ENCODE measurements around the gene UNC50. TPM values are rescaled to one million over a fixed set of nuclear protein-coding genes. Genes with fewer than 3 reads are reported as not detected.

The UNC50 gene
- total RNA-seq, 1 donor from 2014 or later, result 52.9 TPM

DNA sequence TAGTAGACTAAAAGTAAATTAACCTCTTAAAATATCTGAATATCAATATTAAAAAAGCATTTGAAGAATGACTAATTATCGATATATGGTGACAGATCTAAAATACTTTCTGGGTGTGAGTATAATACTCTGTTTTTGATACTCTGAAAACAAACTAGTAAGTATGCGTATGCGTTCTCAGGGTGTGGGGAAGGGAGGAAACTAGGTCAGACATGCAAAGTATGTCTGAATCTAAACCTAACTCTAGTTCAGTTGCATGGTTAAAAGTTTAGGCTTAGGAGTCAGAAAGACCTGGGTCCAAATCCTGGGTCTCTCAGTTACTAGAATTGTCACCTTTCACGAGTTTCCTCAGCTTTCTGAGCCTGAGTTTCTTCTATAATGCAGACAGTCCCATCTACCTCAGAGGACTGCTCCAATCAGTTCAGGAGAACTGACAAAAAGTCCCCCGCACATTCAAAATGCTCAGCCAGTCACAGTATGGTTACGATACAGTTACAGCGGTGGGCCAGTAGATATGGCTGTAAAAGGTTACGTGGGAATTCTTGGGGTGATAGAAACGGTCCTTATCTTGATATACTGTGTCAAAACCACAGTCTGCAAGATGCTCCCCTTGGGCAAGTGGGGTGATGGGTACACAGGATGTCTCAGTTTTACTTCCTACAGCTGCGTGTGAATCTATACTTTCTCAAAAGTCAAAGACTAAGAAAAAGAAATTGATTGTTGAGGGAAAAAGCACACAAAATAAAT, 29.2 kb downstream of the UNC50 start:
- no peak for FAIRE-seq
- TF ChIP-seq CTCF (IDR thresholded peaks at IDR 0.05; ENCODE audit: insufficient read depth, low read length, severe bottlenecking), result no peak

DNA sequence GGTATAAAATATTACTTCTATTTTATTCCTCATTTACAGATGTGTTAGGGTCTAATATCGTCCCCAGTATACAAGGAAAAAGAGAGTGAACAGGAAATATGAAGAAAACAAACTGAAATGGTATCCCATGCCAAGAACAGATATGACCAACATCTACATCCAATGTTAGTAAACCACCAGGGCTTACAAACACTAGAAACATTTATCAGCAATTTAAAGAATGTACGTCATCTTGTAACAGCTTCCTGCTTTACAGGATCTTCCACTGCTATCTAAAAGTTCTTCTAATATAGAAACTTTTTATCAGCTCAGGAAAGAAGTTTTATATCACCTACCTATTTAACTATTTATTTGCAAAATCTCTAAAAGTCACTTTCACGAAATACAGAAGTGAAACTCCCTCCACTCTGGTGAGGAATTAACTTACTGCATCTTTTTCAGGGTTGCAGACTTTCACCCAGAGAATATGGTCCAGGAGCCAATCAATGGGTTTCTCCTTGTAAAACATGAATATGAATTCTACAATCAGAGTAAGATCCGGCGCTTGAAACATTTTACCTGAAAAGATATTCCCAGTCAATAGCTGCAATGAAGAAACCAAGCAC, 35.2 kb downstream of the UNC50 start:
- DNase-seq (ENCODE audit: low read depth) (no peak), FAIRE-seq (no peak)
- Histone ChIP-seq H3K27me3 (ENCODE audit: control insufficient read depth, insufficient read depth, low read length) (no peaks in the 10 kb centered on the region), H3K36me3 (ENCODE audit: control insufficient read depth, insufficient read depth, low read length) (no peaks in the 10 kb centered on the region), H3K4me3 (ENCODE audit: low read depth, low read length) (no peak overlapping the region)
- no peak for TF ChIP-seq CTCF (IDR thresholded peaks at IDR 0.05; ENCODE audit: insufficient read depth, low read length, severe bottlenecking)

More for the DNA sequence above, 29.2 kb downstream of the UNC50 start:
- H3K36me3 ChIP-seq (ENCODE audit: control insufficient read depth, insufficient read depth, low read length), result no peaks in the 10 kb centered on the region
- no peaks in the 10 kb centered on the region for H3K27me3 ChIP-seq (ENCODE audit: control insufficient read depth, insufficient read depth, low read length)
- DNase-seq (ENCODE audit: low read depth), result no peak
- no peak overlapping the region for H3K4me3 ChIP-seq (ENCODE audit: low read depth, low read length)

DNA sequence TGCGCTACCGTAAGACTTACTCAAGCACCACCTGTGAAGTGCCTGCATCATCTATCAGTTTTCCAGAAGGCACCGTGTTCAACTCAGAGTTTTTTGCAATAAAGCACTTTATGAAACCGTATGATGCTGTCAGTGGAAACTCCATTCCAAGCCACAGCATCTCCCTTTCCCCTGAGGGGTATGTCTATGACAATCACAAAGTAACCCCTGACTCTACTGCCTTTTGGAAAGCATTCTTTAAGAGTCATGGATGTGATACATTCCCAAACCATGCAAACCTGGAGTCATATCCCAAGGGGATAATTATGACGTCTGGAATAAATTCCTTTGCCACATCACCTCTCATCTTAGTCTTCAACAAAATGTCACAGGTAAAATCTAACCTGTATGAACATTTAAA, 39.2 kb downstream of the UNC50 start:
- no peak overlapping the region for H3K4me3 ChIP-seq (ENCODE audit: low read depth, low read length)
- TF ChIP-seq CTCF (IDR thresholded peaks at IDR 0.05; ENCODE audit: insufficient read depth, low read length, severe bottlenecking), result no peak
- FAIRE-seq, result no peak
- no peaks in the 10 kb centered on the region for H3K36me3 ChIP-seq (ENCODE audit: control insufficient read depth, insufficient read depth, low read length)
- H3K27me3 ChIP-seq (ENCODE audit: control insufficient read depth, insufficient read depth, low read length), result no peaks in the 10 kb centered on the region
- peak; percentile 67 for DNase-seq (ENCODE audit: low read depth)

DNA sequence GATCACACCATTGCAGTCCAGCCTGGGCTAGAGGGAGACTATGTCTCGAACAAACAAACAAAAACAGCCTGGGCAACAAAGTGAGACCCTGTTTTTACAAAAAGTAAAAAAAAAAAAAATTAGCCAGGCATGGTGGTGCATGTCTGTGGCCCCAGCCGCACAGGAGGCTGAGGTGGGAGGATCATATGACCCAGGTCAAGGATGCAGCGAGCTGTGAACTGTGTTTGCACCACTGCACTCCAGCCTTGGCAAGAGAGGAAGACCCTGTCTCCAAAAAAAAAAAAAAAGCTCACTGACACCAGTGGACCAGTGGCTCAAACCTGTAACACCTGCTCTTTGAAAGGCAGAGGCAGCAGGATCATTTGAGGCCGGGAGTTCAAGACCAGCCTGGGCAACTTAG, 40.1 kb downstream of the UNC50 start:
- DNase-seq (ENCODE audit: low read depth), result no peak

DNA sequence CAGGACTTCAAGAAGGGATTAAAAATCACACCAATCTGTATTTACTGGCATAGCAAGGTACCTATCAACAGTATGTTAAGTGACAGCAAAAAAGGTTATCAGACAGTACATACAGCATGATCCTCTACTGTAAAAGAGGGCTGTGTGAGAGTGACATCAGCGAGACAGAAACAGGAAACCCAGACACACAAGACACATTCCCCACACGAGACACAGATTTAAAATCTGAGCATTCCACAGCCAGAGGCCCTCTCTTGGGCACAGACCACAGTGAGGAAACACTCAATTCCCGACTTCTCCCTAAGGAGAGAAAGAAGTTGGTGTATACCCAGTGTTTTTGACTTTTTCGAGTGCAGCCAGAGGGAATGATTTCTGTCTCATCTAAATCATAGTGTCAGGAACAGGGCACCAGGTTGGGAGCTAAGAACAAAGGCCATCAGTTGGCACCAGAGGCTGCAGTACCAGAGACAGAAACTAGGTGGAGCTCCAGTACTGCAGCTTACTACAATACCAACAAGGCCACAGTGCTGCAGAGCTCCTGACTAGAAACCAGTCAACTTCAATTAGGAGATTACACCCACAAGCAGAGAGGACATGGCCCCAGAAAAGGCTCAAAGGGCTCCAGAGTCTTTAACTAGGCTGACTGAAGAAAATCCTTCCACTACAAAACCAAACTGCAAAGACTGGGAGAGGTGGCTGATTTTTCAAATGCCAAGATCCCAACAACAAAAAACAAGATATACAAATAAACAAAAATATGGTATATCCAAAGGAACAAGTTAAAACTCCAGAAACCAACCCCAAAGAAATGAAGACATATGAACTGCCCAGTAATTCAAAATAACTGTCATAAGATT, 41.0 kb downstream of the UNC50 start:
- Histone ChIP-seq H3K4me3 (ENCODE audit: low read depth, low read length) (no peak overlapping the region), H3K36me3 (ENCODE audit: control insufficient read depth, insufficient read depth, low read length) (no peaks in the 10 kb centered on the region), H3K27me3 (ENCODE audit: control insufficient read depth, insufficient read depth, low read length) (no peaks in the 10 kb centered on the region)
- peak; percentile 73 for DNase-seq (ENCODE audit: low read depth)
- FAIRE-seq, result no peak
- peak; percentile 99 for TF ChIP-seq CTCF (IDR thresholded peaks at IDR 0.05; ENCODE audit: insufficient read depth, low read length, severe bottlenecking)

More for the DNA sequence above, 40.1 kb downstream of the UNC50 start:
- no peak for FAIRE-seq
- no peak for TF ChIP-seq CTCF (IDR thresholded peaks at IDR 0.05; ENCODE audit: insufficient read depth, low read length, severe bottlenecking)
- Histone ChIP-seq H3K36me3 (ENCODE audit: control insufficient read depth, insufficient read depth, low read length) (no peaks in the 10 kb centered on the region), H3K4me3 (ENCODE audit: low read depth, low read length) (no peak overlapping the region), H3K27me3 (ENCODE audit: control insufficient read depth, insufficient read depth, low read length) (no peaks in the 10 kb centered on the region)
